ENCODE results near the gene NEK6.

The NEK6 gene

DNA sequence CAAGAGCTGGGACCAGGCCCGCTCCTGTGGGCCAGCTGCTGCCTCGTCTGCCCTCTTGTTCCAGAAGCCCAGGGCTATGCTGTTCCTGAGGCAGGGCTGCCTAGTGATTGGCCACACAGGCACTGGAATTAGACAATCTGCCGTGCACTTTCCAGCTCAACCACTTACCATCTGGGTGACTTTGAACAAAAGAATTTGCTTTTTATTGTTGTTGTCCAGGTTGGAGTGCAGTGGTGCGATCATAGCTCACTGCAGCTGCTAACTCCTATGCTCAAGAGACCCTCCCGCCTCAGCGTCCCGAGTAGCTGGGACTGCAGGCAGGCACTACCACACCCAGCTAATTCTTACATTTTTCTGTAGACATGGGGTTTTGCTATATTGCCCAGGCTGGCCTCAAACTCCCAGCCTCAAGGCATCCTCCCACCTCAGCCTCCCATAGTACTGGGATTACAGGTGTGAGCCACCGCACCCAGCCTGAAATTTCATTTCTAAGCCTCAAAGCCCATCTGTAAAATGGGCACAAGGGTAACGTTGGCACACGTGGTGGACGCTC, 1.2 kb upstream of the NEK6 start:
- H3K36me3 ChIP-seq (ENCODE audit: control insufficient read depth, insufficient read depth, low read length) = no peaks in the 10 kb centered on the region
- no peaks in the 10 kb centered on the region for H3K27me3 ChIP-seq (ENCODE audit: control insufficient read depth, insufficient read depth, low read length)
- H3K9ac ChIP-seq (ENCODE audit: low read length) = no peak overlapping the region
- H3K4me3 ChIP-seq (ENCODE audit: low read length) = no peak overlapping the region
- peaks cover 33% of the 10 kb centered on the region for H3K4me1 ChIP-seq (ENCODE audit: control insufficient read depth, insufficient read depth, low read length)
- H3K9me3 ChIP-seq (ENCODE audit: control insufficient read depth, low read length) = no peaks in the 10 kb centered on the region

DNA sequence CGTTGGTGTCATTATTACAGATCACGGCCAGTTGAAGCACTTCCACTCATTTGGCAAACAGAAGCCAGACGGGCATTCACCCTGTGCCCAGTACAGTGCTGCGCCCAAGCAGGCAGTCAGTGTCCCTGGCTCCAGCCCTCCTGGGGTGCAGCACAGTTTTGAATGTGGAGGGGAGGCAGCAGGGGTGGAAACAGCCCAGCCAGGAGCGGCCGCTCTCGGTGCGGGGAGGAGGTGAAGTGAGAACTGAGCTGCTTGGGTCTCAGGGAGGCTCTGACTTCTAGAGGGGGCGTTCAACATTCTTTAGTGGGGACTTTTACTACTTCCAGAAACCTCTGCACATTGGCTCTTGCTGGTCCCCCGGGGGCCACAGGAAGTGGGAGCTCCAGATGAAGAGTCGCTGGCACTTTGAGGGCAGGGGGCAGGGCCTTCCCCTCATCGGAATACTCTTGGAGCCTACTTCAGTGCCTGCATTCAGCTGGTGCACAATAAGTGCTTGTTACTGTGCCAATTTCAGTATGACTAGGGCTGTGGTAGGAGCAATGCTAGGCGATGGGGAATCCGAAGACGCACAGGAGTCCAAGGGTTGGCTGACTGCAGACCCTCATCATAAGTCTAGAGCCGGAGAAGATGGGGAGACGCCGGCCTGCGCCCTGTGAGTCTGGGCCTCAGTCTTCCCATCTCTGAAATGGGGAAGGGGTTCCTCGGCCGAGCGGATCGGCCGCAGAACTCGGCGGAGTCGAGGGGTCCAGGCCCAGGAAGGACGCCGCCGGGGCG, 492 bp upstream of the NEK6 start:
- H3K9me3 ChIP-seq (ENCODE audit: control insufficient read depth, low read length) = no peaks in the 10 kb centered on the region
- peaks cover 39% of the 10 kb centered on the region for H3K4me1 ChIP-seq (ENCODE audit: control insufficient read depth, insufficient read depth, low read length)
- peak overlapping the region; percentile 10 for H3K9ac ChIP-seq (ENCODE audit: low read length)
- no peak overlapping the region for H3K4me3 ChIP-seq (ENCODE audit: low read length)
- no peaks in the 10 kb centered on the region for H3K36me3 ChIP-seq (ENCODE audit: control insufficient read depth, insufficient read depth, low read length)
- no peaks in the 10 kb centered on the region for H3K27me3 ChIP-seq (ENCODE audit: control insufficient read depth, insufficient read depth, low read length)

DNA sequence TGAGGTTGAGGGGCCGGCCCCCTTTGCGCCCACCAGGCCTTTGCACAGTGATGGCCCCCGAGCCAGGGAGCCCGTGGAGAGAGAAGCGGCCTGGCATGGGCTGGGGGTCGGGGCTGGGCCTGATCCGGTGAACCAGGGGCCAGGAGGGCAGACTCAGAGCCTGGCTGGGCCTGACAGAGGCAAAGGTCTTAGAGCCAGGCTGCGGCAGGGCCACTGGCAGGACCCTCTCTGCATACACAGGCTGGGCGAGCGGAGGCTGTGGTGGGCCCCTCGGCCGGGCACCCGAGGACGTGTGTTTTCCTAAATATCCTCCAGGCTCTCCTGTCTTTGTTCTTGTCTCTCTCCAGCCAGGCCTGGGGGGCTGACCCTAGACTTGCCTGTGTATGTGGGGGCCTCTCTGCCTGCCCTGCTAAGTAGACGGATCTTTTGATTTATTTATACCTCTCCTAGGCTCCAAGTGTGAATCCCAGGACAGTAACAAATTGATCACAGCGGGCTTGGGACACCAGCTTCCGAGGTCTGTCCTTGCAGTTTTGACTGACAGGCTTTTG, 933 bp downstream of the NEK6 start:
- H3K27me3 ChIP-seq (ENCODE audit: control insufficient read depth, insufficient read depth, low read length) = no peaks in the 10 kb centered on the region
- no peaks in the 10 kb centered on the region for H3K9me3 ChIP-seq (ENCODE audit: control insufficient read depth, low read length)
- H3K9ac ChIP-seq (ENCODE audit: low read length) = peak overlapping the region; percentile 86
- no peaks in the 10 kb centered on the region for H3K36me3 ChIP-seq (ENCODE audit: control insufficient read depth, insufficient read depth, low read length)
- peak overlapping the region; percentile 77 for H3K4me3 ChIP-seq (ENCODE audit: low read length)
- H3K4me1 ChIP-seq (ENCODE audit: control insufficient read depth, insufficient read depth, low read length) = peaks cover 54% of the 10 kb centered on the region

DNA sequence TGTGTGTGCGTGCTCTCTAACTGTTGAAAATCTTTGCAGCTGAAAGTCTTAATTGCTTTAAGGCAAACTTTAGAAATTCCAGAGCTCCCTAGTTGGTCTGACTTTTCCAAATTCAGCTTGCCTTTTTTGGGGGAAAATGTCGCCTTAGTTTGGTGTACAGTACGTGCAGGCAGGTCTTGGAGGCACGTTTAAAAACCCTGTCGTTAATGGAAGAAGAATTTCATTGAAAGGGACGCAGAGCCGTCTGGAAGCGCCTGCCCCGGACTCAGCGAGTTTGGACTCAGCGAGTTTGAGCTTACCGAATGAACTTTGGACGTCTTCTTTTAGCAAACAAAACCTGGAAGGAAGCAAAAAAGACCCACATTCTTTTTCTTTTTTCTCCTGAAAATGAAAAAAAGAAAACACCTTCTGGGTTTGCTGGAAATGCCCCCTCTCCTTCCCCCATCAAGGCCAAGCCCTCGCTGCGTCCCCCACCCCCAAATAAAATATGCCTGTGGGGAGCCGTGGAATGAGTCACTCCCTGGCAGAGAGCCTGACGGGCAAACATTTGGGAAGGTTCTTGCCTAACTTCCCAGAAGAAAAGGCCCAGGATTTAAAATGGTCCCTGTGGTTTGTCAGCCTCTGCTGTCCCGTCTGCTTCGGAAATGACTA, 1.5 kb downstream of the NEK6 start:
- no peaks in the 10 kb centered on the region for H3K27me3 ChIP-seq (ENCODE audit: control insufficient read depth, insufficient read depth, low read length)
- peak overlapping the region; percentile 77 for H3K4me3 ChIP-seq (ENCODE audit: low read length)
- no peaks in the 10 kb centered on the region for H3K36me3 ChIP-seq (ENCODE audit: control insufficient read depth, insufficient read depth, low read length)
- peaks cover 60% of the 10 kb centered on the region for H3K4me1 ChIP-seq (ENCODE audit: control insufficient read depth, insufficient read depth, low read length)
- peak overlapping the region; percentile 86 for H3K9ac ChIP-seq (ENCODE audit: low read length)
- H3K9me3 ChIP-seq (ENCODE audit: control insufficient read depth, low read length) = no peaks in the 10 kb centered on the region

DNA sequence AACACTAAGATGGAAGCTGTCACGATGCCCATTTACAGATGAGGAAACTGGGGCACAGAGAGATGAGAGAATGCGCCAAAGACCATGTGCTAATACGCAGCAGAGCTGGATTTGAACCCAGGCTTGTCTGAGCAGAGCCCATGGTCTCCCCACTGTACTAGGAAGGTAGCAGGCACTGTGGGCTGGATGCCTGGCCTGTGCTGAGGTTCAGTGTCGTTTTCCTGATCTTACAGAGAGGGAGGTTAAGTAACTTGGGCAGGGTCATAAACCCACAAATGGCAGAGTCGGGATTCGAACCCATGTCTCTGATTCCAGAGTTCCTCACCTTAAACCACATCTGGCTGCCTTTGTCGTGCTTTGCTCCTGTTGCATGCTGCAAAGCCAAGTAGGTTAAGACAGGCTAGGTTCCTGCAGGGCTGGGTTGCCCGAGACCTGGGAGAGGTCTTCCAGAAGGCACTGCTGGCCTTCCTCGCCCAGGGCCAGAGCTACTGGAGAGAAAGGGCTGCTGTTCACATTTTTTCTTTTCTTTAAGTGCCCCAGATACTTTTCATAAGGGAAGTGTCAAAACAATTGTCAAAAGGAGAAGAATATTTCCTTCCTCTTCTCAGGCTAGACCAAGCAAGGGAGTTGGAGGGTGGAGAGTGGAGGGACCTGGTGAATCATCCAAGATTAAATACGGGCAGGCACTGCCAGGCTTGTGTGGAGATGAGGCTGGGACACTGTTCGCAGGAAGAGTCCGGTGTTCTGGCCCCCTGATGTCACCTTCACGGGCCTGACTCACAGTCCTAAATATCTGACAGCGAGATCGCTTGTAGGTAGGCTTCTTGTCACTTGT, 3.2 kb downstream of the NEK6 start:
- H3K9me3 ChIP-seq (ENCODE audit: control insufficient read depth, low read length) = no peaks in the 10 kb centered on the region
- peak overlapping the region; percentile 19 for H3K9ac ChIP-seq (ENCODE audit: low read length)
- peaks cover 69% of the 10 kb centered on the region for H3K4me1 ChIP-seq (ENCODE audit: control insufficient read depth, insufficient read depth, low read length)
- no peaks in the 10 kb centered on the region for H3K36me3 ChIP-seq (ENCODE audit: control insufficient read depth, insufficient read depth, low read length)
- no peaks in the 10 kb centered on the region for H3K27me3 ChIP-seq (ENCODE audit: control insufficient read depth, insufficient read depth, low read length)
- no peak overlapping the region for H3K4me3 ChIP-seq (ENCODE audit: low read length)

DNA sequence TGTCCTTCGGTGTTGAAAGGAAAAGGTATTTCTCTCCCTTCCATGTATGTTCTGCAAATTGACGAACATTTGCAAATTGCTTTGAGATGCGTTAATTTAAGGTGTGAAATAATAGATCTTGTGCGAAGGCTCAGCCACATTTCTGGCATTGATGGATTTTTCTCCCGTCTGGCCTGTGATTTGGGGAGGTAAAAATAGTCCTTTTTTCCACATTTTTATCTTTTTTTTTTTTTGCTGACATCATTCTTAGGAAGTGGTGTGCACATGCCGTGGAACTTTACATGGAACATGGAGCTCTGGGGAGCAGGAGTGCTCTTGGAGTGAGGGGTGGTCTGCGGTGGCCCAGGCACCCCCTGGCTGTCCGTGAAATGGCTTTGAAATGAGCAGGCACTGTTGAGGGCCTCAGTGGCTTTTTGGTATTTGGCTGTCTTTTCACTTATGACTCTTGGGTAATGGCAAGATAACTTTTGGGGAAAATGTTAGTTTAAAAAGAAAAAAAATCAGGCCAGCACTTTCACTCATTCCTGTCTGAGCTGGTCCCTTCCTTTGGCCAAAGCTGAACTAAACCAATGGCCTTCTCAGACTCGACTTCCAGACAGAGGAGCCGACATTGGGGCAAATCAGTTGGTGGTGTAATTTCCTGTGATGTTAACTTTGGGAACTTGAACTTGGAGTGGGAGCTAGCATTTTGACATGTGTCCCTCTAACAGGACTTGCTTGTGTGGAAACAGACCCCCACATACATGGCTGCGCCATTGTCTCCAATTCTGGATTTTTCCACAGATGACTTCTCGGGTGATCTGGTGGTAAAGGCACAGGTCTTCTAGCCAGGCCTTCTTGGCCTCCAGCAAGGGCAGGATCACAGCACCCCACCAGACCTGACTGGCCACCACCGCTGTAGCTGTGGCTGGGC, 4.2 kb downstream of the NEK6 start:
- Histone ChIP-seq H3K9me3 (ENCODE audit: control insufficient read depth, low read length) (no peaks in the 10 kb centered on the region), H3K36me3 (ENCODE audit: control insufficient read depth, insufficient read depth, low read length) (no peaks in the 10 kb centered on the region), H3K4me1 (ENCODE audit: control insufficient read depth, insufficient read depth, low read length) (peaks cover 80% of the 10 kb centered on the region), H3K9ac (ENCODE audit: low read length) (peak overlapping the region; percentile 19), H3K27me3 (ENCODE audit: control insufficient read depth, insufficient read depth, low read length) (no peaks in the 10 kb centered on the region), H3K4me3 (ENCODE audit: low read length) (no peak overlapping the region)

DNA sequence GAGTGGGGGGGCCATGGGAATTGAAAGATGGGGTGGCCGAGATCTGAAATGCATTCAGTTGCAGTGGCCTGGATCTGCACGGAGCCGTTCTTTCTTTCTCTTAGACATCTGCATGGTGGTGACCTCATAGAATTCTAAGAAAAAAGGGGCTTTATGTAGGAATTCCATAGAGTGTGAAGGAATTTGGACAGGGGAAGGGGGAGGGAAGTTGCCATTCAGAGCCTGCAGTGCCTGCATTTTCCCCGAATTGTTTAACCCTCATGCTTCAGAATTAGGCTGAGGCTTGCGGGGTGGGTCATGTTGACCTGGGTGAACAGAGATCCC, 4.9 kb downstream of the NEK6 start:
- no peak overlapping the region for H3K4me3 ChIP-seq (ENCODE audit: low read length)
- H3K9ac ChIP-seq (ENCODE audit: low read length) = no peak overlapping the region
- no peaks in the 10 kb centered on the region for H3K36me3 ChIP-seq (ENCODE audit: control insufficient read depth, insufficient read depth, low read length)
- H3K9me3 ChIP-seq (ENCODE audit: control insufficient read depth, low read length) = no peaks in the 10 kb centered on the region
- H3K4me1 ChIP-seq (ENCODE audit: control insufficient read depth, insufficient read depth, low read length) = peaks cover 80% of the 10 kb centered on the region
- H3K27me3 ChIP-seq (ENCODE audit: control insufficient read depth, insufficient read depth, low read length) = no peaks in the 10 kb centered on the region

DNA sequence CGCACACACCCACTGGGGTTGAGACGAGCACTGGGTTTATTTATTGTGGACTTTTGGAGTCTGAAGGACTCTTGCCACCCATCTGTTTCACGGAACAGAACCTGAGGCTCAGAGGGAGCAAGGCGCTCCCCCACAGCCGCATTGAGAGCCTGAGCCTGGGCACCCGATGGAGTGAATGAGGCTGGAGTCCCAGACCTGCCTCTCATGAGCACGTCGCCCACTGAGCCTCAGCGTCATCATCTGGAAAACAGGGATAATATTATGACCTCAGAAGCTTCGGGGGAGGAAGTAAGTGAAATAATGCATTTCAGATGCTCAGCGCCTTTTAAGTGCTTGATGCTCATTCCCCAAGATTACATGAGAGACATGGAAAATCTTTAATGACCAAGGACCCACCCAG, 5.5 kb downstream of the NEK6 start:
- H3K4me1 ChIP-seq (ENCODE audit: control insufficient read depth, insufficient read depth, low read length) = peaks cover 86% of the 10 kb centered on the region

DNA sequence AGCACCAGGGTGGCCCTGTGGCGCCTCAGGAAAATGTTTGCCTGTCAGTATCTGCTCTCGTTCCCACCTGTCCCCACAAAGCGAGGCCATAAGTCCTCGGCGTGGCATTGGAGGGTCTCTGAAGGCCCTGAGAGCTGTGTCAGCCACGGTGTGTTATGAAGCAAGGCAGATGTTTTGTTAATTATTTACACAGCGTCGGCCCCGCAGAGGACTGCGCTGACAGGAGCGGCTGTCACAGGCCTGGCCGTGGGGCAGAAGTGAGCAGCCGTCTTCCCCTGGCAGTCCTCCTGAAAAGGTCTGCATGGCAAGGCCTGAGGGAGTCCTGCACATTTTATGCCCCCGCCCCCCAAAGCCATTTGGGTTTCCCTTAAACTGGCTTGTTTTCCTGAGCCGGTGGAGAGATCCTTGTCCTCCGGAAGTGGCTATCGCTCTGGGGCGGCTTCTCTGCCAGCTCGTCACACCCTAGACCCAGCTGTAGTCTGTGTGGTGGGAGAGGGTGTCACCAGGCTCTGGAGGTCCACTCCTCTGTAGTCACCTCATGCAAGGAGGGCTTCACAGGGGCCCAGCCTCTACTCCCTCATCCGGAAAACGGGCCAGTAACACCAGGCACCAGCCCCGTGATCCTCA, 6.2 kb downstream of the NEK6 start:
- Histone ChIP-seq H3K36me3 (ENCODE audit: control insufficient read depth, insufficient read depth, low read length) (no peaks in the 10 kb centered on the region), H3K9me3 (ENCODE audit: control insufficient read depth, low read length) (no peaks in the 10 kb centered on the region), H3K9ac (ENCODE audit: low read length) (peak overlapping the region; percentile 23), H3K4me1 (ENCODE audit: control insufficient read depth, insufficient read depth, low read length) (peaks cover 89% of the 10 kb centered on the region), H3K4me3 (ENCODE audit: low read length) (no peak overlapping the region), H3K27me3 (ENCODE audit: control insufficient read depth, insufficient read depth, low read length) (no peaks in the 10 kb centered on the region)

More for the DNA sequence above, 5.5 kb downstream of the NEK6 start:
- Histone ChIP-seq H3K9ac (ENCODE audit: low read length) (peak overlapping the region; percentile 23), H3K4me3 (ENCODE audit: low read length) (no peak overlapping the region), H3K36me3 (ENCODE audit: control insufficient read depth, insufficient read depth, low read length) (no peaks in the 10 kb centered on the region), H3K9me3 (ENCODE audit: control insufficient read depth, low read length) (no peaks in the 10 kb centered on the region), H3K27me3 (ENCODE audit: control insufficient read depth, insufficient read depth, low read length) (no peaks in the 10 kb centered on the region)

DNA sequence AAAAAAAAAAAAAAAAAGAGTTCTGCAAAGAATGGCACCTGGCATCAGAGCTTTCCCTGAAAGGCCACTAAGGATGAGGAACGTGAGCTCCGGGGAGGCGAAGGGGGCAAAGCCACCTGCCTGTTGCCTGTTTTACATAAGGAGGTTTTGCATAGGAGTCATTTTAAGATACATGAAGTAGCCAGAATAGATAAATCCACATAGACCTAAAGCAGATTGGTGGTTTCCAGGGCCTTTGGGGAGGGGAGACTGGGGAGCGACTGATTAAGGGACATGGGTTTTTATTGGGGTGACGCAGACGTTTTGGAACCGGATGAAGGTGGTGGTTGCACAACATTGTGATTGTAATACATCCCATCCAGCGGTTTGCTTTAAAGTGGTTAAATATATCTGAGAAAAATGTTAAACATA, 7.1 kb downstream of the NEK6 start:
- Histone ChIP-seq H3K36me3 (ENCODE audit: control insufficient read depth, insufficient read depth, low read length) (no peaks in the 10 kb centered on the region), H3K27me3 (ENCODE audit: control insufficient read depth, insufficient read depth, low read length) (no peaks in the 10 kb centered on the region), H3K4me3 (ENCODE audit: low read length) (no peak overlapping the region), H3K4me1 (ENCODE audit: control insufficient read depth, insufficient read depth, low read length) (peaks cover 84% of the 10 kb centered on the region), H3K9me3 (ENCODE audit: control insufficient read depth, low read length) (no peaks in the 10 kb centered on the region), H3K9ac (ENCODE audit: low read length) (no peak overlapping the region)

DNA sequence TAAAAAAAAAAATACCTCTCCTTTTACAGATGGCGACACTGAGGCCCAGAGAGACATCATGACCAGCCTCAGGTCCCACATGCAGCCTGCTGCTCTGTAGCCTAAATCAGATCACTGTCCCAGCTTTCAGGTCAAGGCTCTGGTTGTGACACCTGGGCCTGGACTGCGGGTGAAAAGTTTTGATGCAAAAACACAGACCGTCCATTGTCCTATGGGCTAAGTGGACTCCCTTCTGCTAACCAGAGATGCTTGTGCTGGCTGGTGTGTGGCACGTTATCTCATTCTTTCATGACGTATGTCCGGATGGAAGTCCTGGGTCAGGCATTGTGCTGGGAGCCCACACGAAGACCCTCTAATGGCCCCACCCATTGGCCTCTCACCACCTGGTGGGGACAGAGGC, 7.8 kb downstream of the NEK6 start:
- H3K36me3 ChIP-seq (ENCODE audit: control insufficient read depth, insufficient read depth, low read length) = no peaks in the 10 kb centered on the region
- no peaks in the 10 kb centered on the region for H3K27me3 ChIP-seq (ENCODE audit: control insufficient read depth, insufficient read depth, low read length)
- H3K4me3 ChIP-seq (ENCODE audit: low read length) = no peak overlapping the region
- no peaks in the 10 kb centered on the region for H3K9me3 ChIP-seq (ENCODE audit: control insufficient read depth, low read length)
- H3K9ac ChIP-seq (ENCODE audit: low read length) = no peak overlapping the region
- H3K4me1 ChIP-seq (ENCODE audit: control insufficient read depth, insufficient read depth, low read length) = peaks cover 86% of the 10 kb centered on the region

All from mucosa of stomach (tissue), 1 donor.